GM12878 (cell line): Measurements from ENCODE around the gene ALDOB. TPM values are rescaled to one million over a fixed set of nuclear protein-coding genes. Genes with fewer than 3 reads are reported as not detected.

Experiments
- ATAC-seq: fragments of 200-7000 bp; cut with Tn5 transposase; 3 replicates; pipeline ENCODE4 v1.9.1; 2020; ENCODE audit warnings: mild to moderate bottlenecking, moderate library complexity
- BruUV-seq: library from RNA; stranded (reverse); fragments of 400-500 nt; replicated peaks from 2 replicates; lab custom pipeline; 2021; lab: Mats Ljungman, UMichigan
- CTCF ChIA-PET: fragments of 300-600 bp; sonication (Branson Sonifier 250); formaldehyde crosslinking; extraction: SDS; loops from one replicate; lab custom pipeline; 2021; ENCODE audit warnings: inconsistent platforms; lab: Yijun Ruan, JAX
- POLR2A ChIA-PET: fragments of 350-600 bp; formaldehyde crosslinking; extraction: SDS; loops from one replicate; lab custom pipeline; 2021; ENCODE audit warnings: inconsistent platforms; lab: Charles Lee
- RAD21 ChIA-PET: fragments of 300-600 bp; sonication (Branson Sonifier 250); formaldehyde crosslinking; loops from one replicate; lab custom pipeline; 2023; ENCODE audit warnings: antibody characterized with exemption; ENCODE audit not compliant: unreplicated experiment; lab: Charles Lee
- SMC1A ChIA-PET: fragments of 300-600 bp; sonication (Branson Sonifier 250); formaldehyde crosslinking; loops from one replicate; lab custom pipeline; 2023; ENCODE audit not compliant: unreplicated experiment, uncharacterized antibody; lab: Charles Lee
- DNase-seq: peaks from one replicate; pipeline ENCODE4 v3.0.0-alpha.2; 2011; ENCODE audit warnings: low read depth, low spot score
- FAIRE-seq: peaks from 3 replicates; lab custom pipeline; 2011; peaks lifted over from hg19 to GRCh38; lab: Jason Lieb, UNC
- H2AFZ ChIP-seq: 2 replicates; pipeline ENCODE4 v1.6.0; 2011; ENCODE audit warnings: low read depth, low read length, control low read depth; ENCODE audit not compliant: control insufficient read depth
- H3K27ac ChIP-seq: 2 replicates; pipeline ENCODE4 v1.5.1; 2011; ENCODE audit warnings: control low read depth; ENCODE audit not compliant: control insufficient read depth, insufficient read depth
- H3K27me3 ChIP-seq, 2 experiments: replicated peaks in 1 of 2; 2 replicates each; pipeline versions ENCODE4 v1.6.0 to v1.6.1; 2011; ENCODE audit warnings: low read length in 1 of 2; ENCODE audit not compliant: control insufficient read depth in 2 of 2, insufficient read depth in 2 of 2
- H3K36me3 ChIP-seq, 2 experiments: 2 replicates each; pipeline ENCODE4 v1.5.1; 2011; ENCODE audit warnings: low read length in 1 of 2; ENCODE audit not compliant: control insufficient read depth in 2 of 2, insufficient read depth in 2 of 2
- H3K4me1 ChIP-seq: 2 replicates; pipeline ENCODE4 v1.6.1; 2011; ENCODE audit warnings: mild to moderate bottlenecking, low read length, moderate library complexity, mixed read lengths; ENCODE audit not compliant: control insufficient read depth, insufficient read depth
- H3K4me2 ChIP-seq: 2 replicates; pipeline ENCODE4 v1.6.0; 2011; ENCODE audit warnings: control low read depth; ENCODE audit not compliant: control insufficient read depth, insufficient read depth
- H3K4me3 ChIP-seq: fragments of 200-600 bp; sonication (generic); 2 replicates; pipeline ENCODE4 v1.5.1; 2016
- H3K79me2 ChIP-seq: 2 replicates; pipeline ENCODE4 v1.6.0; 2011; ENCODE audit warnings: low read length; ENCODE audit not compliant: control insufficient read depth, insufficient read depth
- H3K9ac ChIP-seq: 2 replicates; pipeline ENCODE4 v1.8.0; 2011; ENCODE audit warnings: low read length, control low read depth, mixed read lengths; ENCODE audit not compliant: control insufficient read depth, insufficient read depth
- H3K9me3 ChIP-seq: replicated peaks from 3 replicates; pipeline ENCODE4 v1.5.1; 2011; ENCODE audit warnings: mild to moderate bottlenecking, low read length; ENCODE audit not compliant: control insufficient read depth, insufficient read depth
- H4K20me1 ChIP-seq: 2 replicates; pipeline ENCODE4 v1.6.0; 2011; ENCODE audit not compliant: control insufficient read depth, insufficient read depth
- ATF2 ChIP-seq: IDR thresholded peaks from 2 replicates; pipeline ENCODE4 v1.6.1; 2012; ENCODE audit warnings: low read length, inconsistent platforms
- CUX1 ChIP-seq: IDR thresholded peaks from 2 replicates; pipeline ENCODE4 v1.6.1; 2012; ENCODE audit warnings: improper control_type of control experiment, low read depth, low read length; ENCODE audit not compliant: insufficient replicate concordance
- EGR1 ChIP-seq, 2 experiments: IDR thresholded peaks; 1 replicate in 1 of 2; 2 replicates in 1 of 2; pipeline ENCODE4 v1.6.1; 2011 to 2012; ENCODE audit warnings: low read depth in 2 of 2, low read length in 2 of 2, borderline replicate concordance in 1 of 2, mild to moderate bottlenecking in 1 of 2, moderate library complexity in 1 of 2
- EP300 ChIP-seq, 2 experiments: fragments of 150-350 bp in 1 of 2; IDR thresholded peaks; 2 replicates each; pipeline ENCODE4 v1.6.1; 2011 to 2012; ENCODE audit warnings: low read depth in 2 of 2, low read length in 2 of 2, borderline replicate concordance in 1 of 2, improper control_type of control experiment in 1 of 2, inconsistent platforms in 1 of 2; ENCODE audit not compliant: control insufficient read depth in 1 of 2
- GABPA ChIP-seq: IDR thresholded peaks from 2 replicates; pipeline ENCODE4 v1.6.1; 2014; ENCODE audit warnings: antibody characterized with exemption, low read depth, mild to moderate bottlenecking, inconsistent platforms
- HDAC6 ChIP-seq: fragments of 200-600 bp; sonication (generic); IDR thresholded peaks from one replicate; pipeline ENCODE4 v1.8.0; 2017; ENCODE audit warnings: antibody characterized with exemption; ENCODE audit not compliant: unreplicated experiment
- IRF4 ChIP-seq: IDR thresholded peaks from 2 replicates; pipeline ENCODE4 v1.6.1; 2011; ENCODE audit warnings: low read depth, low read length
- JUND ChIP-seq: IDR thresholded peaks from 2 replicates; pipeline ENCODE4 v1.6.1; 2012; ENCODE audit warnings: low read depth, mild to moderate bottlenecking, low read length, improper control_type of control experiment, moderate library complexity
- NR2F1 ChIP-seq: fragments of 450-650 bp; conservative IDR thresholded peaks from 2 replicates; pipeline ENCODE4 v1.6.1; 2017; ENCODE audit warnings: mild to moderate bottlenecking
- PKNOX1 ChIP-seq: fragments of 450-650 bp; IDR thresholded peaks from 2 replicates; pipeline ENCODE4 v1.6.1; 2016; ENCODE audit warnings: mild to moderate bottlenecking
- SREBF2 ChIP-seq: IDR thresholded peaks from 2 replicates; pipeline ENCODE4 v1.6.1; 2012; ENCODE audit warnings: mild to moderate bottlenecking, low read length
- ZNF384 ChIP-seq: IDR thresholded peaks from 2 replicates; pipeline ENCODE4 v1.6.1; 2012; ENCODE audit warnings: low read depth, mild to moderate bottlenecking, low read length, improper control_type of control experiment, borderline replicate concordance
- WGBS: methylation state at CpG from one replicate; pipeline ENCODE4 v1.1.6; 2016; ENCODE audit warnings: low lambda C conversion rate; ENCODE audit not compliant: insufficient replicate concordance, insufficient coverage; ENCODE audit errors: missing lambda C conversion rate; 5-methylcytosine and 5-hydroxymethylcytosine counted together
- in situ Hi-C: fragments of 300-500 bp; cut with MboI; formaldehyde crosslinking; loops from 9 replicates; pipeline ENCODE4 v1.14.3; 2018; ENCODE audit warnings: mixed read lengths
- intact Hi-C: fragments of 100-400 bp; cut with micrococcal nuclease; formaldehyde crosslinking; loops from one replicate; pipeline ENCODE4 v1.14.2; 2022; ENCODE audit not compliant: unreplicated experiment
- polyA plus RNA-seq, 11 experiments: library from polyadenylated mRNA; depleted of rRNA in 4 of 11; unstranded in 6 of 11; stranded (reverse) in 5 of 11; fragments of >200 nt; fragmentation: Nextera tagmentation in 4 of 11; fragmentation: Illumina TruSeq in 1 of 11; extraction: Ambion mirVana in 4 of 11; extraction: Trizol in 1 of 11; gene quantifications; 1 replicate in 1 of 11; 2 replicates in 10 of 11; pipeline versions ENCODE4 v1.2.1 to v1.2.3, GENCODE V29; 2011 to 2016; ENCODE audit warnings: inconsistent platforms in 2 of 11, missing spikeins in 2 of 11, low read depth in 1 of 11
- total RNA-seq, 4 experiments: library from RNA; depleted of rRNA in 3 of 4; stranded (reverse); fragments of >200 nt in 3 of 4; fragmentation: Illumina TruSeq in 1 of 4; extraction: Trizol in 1 of 4; gene quantifications; 2 replicates each; pipeline versions ENCODE4 v1.2.1 to v1.2.3, GENCODE V29; 2013 to 2021

Gene ALDOB
- total and polyA plus RNA-seq, 10 of the 15 experiments (the other 5 are each of a cell fraction or from before 2014, with no cell fraction given), result 0.03 to 0.82 (median 0.04) TPM; not detected in 7

- no peak for ATAC-seq
- no peak for DNase-seq
- Histone ChIP-seq H3K4me2 (no peak overlapping the region), H3K4me3 (no peak overlapping the region), H4K20me1 (no peaks in the 10 kb centered on the region), H3K79me2 (no peaks in the 10 kb centered on the region), H3K9me3 (no peaks in the 10 kb centered on the region), H3K27ac (no peak overlapping the region), H3K9ac (no peak overlapping the region), H3K36me3 (no peaks in the 10 kb centered on the region), H2AFZ (no peak overlapping the region), H3K4me1 (no peaks in the 10 kb centered on the region), H3K27me3 (no peaks in the 10 kb centered on the region)
- ChIA-PET SMC1A (no interaction called here), RAD21 (no interaction called here), POLR2A (interaction anchor here (1.1 kb wide), 1 partner anchor 22 kb away, joined by 3 read pairs; the partner anchor contains the start of genes MRPL50 and ZNF189), CTCF (interaction anchor here (0.9 kb wide), 1 partner anchor 65 kb away, joined by 3 read pairs; no protein-coding TSS in a partner anchor)
- BruUV-seq, result no TSS peak
- TF ChIP-seq PKNOX1, result no peak
- no peak for TF ChIP-seq CUX1
- TF ChIP-seq IRF4, result no peak
- TF ChIP-seq ATF2, result no peak
- TF ChIP-seq NR2F1, result no peak
- TF ChIP-seq SREBF2, result no peak
- no peak for TF ChIP-seq HDAC6
- no peak for TF ChIP-seq EP300 (IDR thresholded peaks at IDR 0.05; ENCODE audit: borderline replicate concordance in 1 of 2, control insufficient read depth in 1 of 2, low read depth in 2 of 2, low read length in 2 of 2)
- no peak for TF ChIP-seq GABPA
- TF ChIP-seq JUND, result no peak
- no peak for TF ChIP-seq EGR1 (IDR thresholded peaks at IDR 0.05; ENCODE audit: borderline replicate concordance in 1 of 2, low read depth in 2 of 2, low read length in 2 of 2)
- no peak for TF ChIP-seq ZNF384
- no peak for FAIRE-seq
- in situ Hi-C loops, result no loop called here
- WGBS, result 68% methylated on average over 6 of the region's 6 CpGs
- intact Hi-C loops, result no loop called here
Observed at GRCh38 chr9:101376111-101376848, 59.3 kb downstream of the ALDOB start.
